Caco-2 (cell line): ENCODE results near the gene FAHD2A. TPM values are rescaled to one million over a fixed set of nuclear protein-coding genes. Genes with fewer than 3 reads are reported as not detected.
"Not testable (repeated sequence)": the region's sequence is repeated elsewhere in the genome, so short reads cannot be mapped to it uniquely, and the experiment has no call there.

Experiments
- BruUV-seq: library from RNA; stranded (reverse); fragments of 400-500 nt; replicated peaks from 2 replicates; lab custom pipeline; 2021; lab: Mats Ljungman, UMichigan
- CTCF ChIA-PET: fragments of 300-600 bp; sonication (Branson Sonifier 250); formaldehyde crosslinking; loops from one replicate; lab custom pipeline; 2022; ENCODE audit warnings: antibody characterized with exemption; lab: Charles Lee
- POLR2A ChIA-PET: fragments of 300-600 bp; sonication (Branson Sonifier 250); formaldehyde crosslinking; loops from one replicate; lab custom pipeline; 2022; ENCODE audit warnings: antibody characterized with exemption; lab: Charles Lee
- DNase-seq, 2 experiments: peaks; one replicate each; pipeline versions ENCODE4 v3.0.0 to v3.0.0-alpha.2; 2020 to 2022
- H3K27me3 ChIP-seq: replicated peaks from 2 replicates; pipeline ENCODE4 v1.6.0; 2011; ENCODE audit warnings: low read length; ENCODE audit not compliant: control insufficient read depth, insufficient read depth
- H3K36me3 ChIP-seq: 2 replicates; pipeline ENCODE4 v1.5.1; 2011; ENCODE audit warnings: low read length; ENCODE audit not compliant: control insufficient read depth, insufficient read depth
- H3K4me1 ChIP-seq: fragments of 250-450 bp; sonication (Bioruptor Pico); 2 replicates; pipeline ENCODE4 v1.5.1; 2020; ENCODE audit warnings: mild to moderate bottlenecking
- H3K4me3 ChIP-seq: 2 replicates; pipeline ENCODE4 v1.5.1; 2011; ENCODE audit warnings: low read depth, mild to moderate bottlenecking, control low read depth, low read length
- H3K9me3 ChIP-seq: fragments of 250-450 bp; sonication (Bioruptor Pico); 2 replicates; pipeline ENCODE4 v1.5.1; 2020; ENCODE audit warnings: mild to moderate bottlenecking, moderate library complexity
- H3K27ac Mint-ChIP-seq: one replicate; pipeline ENCODE4 v1.8.0; 2022; ENCODE audit warnings: mixed read lengths; ENCODE audit not compliant: unreplicated experiment
- H3K27me3 Mint-ChIP-seq: one replicate; pipeline ENCODE4 v1.8.0; 2022; ENCODE audit warnings: mixed read lengths; ENCODE audit not compliant: insufficient read depth, unreplicated experiment
- H3K36me3 Mint-ChIP-seq: one replicate; pipeline ENCODE4 v1.8.0; 2022; ENCODE audit warnings: mild to moderate bottlenecking, mixed read lengths; ENCODE audit not compliant: insufficient read depth, unreplicated experiment
- H3K4me1 Mint-ChIP-seq: one replicate; pipeline ENCODE4 v1.8.0; 2022; ENCODE audit warnings: low read depth, mixed read lengths; ENCODE audit not compliant: unreplicated experiment
- H3K4me3 Mint-ChIP-seq: one replicate; pipeline ENCODE4 v1.8.0; 2022; ENCODE audit warnings: mild to moderate bottlenecking, moderate library complexity, mixed read lengths; ENCODE audit not compliant: unreplicated experiment
- H3K9me3 Mint-ChIP-seq: one replicate; pipeline ENCODE4 v1.8.0; 2022; ENCODE audit warnings: mixed read lengths; ENCODE audit not compliant: unreplicated experiment
- intact Hi-C: fragments of 100-400 bp; cut with micrococcal nuclease; formaldehyde crosslinking; loops from one replicate; pipeline ENCODE4 v1.10.0; 2022; ENCODE audit not compliant: unreplicated experiment
- total RNA-seq: library from RNA; stranded (reverse); gene quantifications from 2 replicates; pipeline ENCODE4 v1.2.3, GENCODE V29; 2022
- TF ChIP-seq, protein P1 (sequence below), 2 experiments: fragments of 200-600 bp in 1 of 2; IDR thresholded peaks; 1 replicate in 1 of 2; 2 replicates in 1 of 2; pipeline versions ENCODE4 v1.5.1 to v1.8.0; 2011 to 2022; ENCODE audit warnings: antibody characterized with exemption in 1 of 2, control low read depth in 1 of 2, inconsistent platforms in 1 of 2, low read depth in 1 of 2, low read length in 1 of 2, mild to moderate bottlenecking in 1 of 2, moderate library complexity in 1 of 2; ENCODE audit not compliant: insufficient read depth in 1 of 2, severe bottlenecking in 1 of 2, unreplicated experiment in 1 of 2

FAHD2A gene
- total RNA-seq, 1 experiment from 2014 or later = 26.8 TPM

DNA sequence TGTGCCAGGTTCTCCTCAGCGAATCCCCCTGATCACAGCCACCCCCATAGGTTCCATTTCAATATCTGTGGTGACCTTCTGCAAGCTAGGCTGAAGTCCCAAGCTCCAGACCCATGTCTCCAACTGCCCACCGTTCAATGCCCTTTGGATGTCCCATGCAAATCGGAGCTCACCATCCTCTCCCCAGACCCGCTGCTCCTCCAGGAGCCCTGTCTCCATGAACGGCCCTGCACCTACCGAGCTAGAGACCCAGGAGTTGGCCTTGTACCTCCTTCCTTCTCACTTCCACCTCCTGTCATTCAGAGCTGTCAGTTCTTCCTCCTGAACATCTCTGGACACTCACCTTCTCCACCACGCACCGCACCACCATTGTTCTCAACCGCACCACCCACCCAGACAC lies 1.0 kb upstream of the FAHD2A start:
- Histone ChIP-seq H3K4me1 (peaks cover 7% of the 10 kb centered on the region; the same call in 1 of the 2 replicates), H3K9me3 (no peaks in the 10 kb centered on the region), H3K27me3 (no peaks in the 10 kb centered on the region), H3K36me3 (no peaks in the 10 kb centered on the region), H3K4me3 (peak overlapping the region; percentile 89)
- Mint-ChIP-seq H3K27me3 (no peaks in the 10 kb centered on the region), H3K27ac (peak overlapping the region; percentile 98), H3K36me3 (peaks cover 14% of the 10 kb centered on the region), H3K9me3 (no peaks in the 10 kb centered on the region), H3K4me1 (peaks cover 7% of the 10 kb centered on the region), H3K4me3 (peak overlapping the region; percentile 99)
- ChIA-PET POLR2A (interaction anchor here (0.6 kb wide), 1 partner anchor 91 kb away, joined by 3 read pairs; no protein-coding TSS in a partner anchor), CTCF (interaction anchor here (1.2 to 2.6 kb wide), 3 partner anchors 9 to 56 kb away, joined by 4 to 11 read pairs (median 8); no protein-coding TSS in a partner anchor)
- intact Hi-C loops = no loop called here
- TF ChIP-seq, protein P1, sequence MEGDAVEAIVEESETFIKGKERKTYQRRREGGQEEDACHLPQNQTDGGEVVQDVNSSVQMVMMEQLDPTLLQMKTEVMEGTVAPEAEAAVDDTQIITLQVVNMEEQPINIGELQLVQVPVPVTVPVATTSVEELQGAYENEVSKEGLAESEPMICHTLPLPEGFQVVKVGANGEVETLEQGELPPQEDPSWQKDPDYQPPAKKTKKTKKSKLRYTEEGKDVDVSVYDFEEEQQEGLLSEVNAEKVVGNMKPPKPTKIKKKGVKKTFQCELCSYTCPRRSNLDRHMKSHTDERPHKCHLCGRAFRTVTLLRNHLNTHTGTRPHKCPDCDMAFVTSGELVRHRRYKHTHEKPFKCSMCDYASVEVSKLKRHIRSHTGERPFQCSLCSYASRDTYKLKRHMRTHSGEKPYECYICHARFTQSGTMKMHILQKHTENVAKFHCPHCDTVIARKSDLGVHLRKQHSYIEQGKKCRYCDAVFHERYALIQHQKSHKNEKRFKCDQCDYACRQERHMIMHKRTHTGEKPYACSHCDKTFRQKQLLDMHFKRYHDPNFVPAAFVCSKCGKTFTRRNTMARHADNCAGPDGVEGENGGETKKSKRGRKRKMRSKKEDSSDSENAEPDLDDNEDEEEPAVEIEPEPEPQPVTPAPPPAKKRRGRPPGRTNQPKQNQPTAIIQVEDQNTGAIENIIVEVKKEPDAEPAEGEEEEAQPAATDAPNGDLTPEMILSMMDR (IDR thresholded peaks at IDR 0.05; ENCODE audit: insufficient read depth in 1 of 2, low read depth in 1 of 2, low read length in 1 of 2, severe bottlenecking in 1 of 2, unreplicated experiment in 1 of 2) = no peak
- DNase-seq = no peak
- BruUV-seq = no TSS peak

DNA sequence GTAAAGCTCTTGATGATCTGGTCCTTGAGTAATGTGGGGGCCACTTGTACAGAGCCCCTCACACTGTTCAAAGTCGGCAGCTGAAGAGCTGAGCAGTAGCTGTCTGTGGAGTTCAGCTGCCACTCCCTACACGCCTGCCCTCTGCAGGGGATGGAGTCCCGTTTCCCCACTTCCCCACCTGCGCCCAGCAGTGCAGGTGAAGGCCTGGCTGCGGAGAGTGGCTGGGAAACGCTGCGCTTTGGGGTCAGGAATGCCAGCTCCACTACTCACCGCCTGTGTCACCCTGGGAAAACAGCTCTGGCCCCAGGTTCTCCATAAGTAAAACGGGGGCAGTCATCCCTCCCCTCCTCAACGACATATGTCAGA lies 521 bp upstream of the FAHD2A start:
- H3K9me3 Mint-ChIP-seq, H3K27me3 Mint-ChIP-seq, H3K4me1 ChIP-seq, H3K36me3 ChIP-seq, H3K27me3 ChIP-seq, H3K4me1 Mint-ChIP-seq, H3K9me3 ChIP-seq: not testable (repeated sequence)
- TF ChIP-seq, protein P1 (IDR thresholded peaks at IDR 0.05; ENCODE audit: insufficient read depth in 1 of 2, low read depth in 1 of 2, low read length in 1 of 2, severe bottlenecking in 1 of 2, unreplicated experiment in 1 of 2) = peak in 1 of 2 experiments; percentile 15
- ChIA-PET CTCF (interaction anchor here (1.2 to 2.6 kb wide), 4 partner anchors 9 to 170 kb away, joined by 3 to 11 read pairs (median 6); no protein-coding TSS in a partner anchor), POLR2A (interaction anchor here (0.6 kb wide), 1 partner anchor 91 kb away, joined by 3 read pairs; no protein-coding TSS in a partner anchor)
- DNase-seq = peak; percentile 52 to 62
- peak overlapping the region; percentile 89 for H3K4me3 ChIP-seq
- H3K36me3 Mint-ChIP-seq = peaks cover 14% of the 10 kb centered on the region
- H3K4me3 Mint-ChIP-seq = peak overlapping the region; percentile 99
- H3K27ac Mint-ChIP-seq = peak overlapping the region; percentile 98
- BruUV-seq = TSS peak; percentile 77
- intact Hi-C loops = loop anchor here (1.0 kb wide), 1 partner anchor 57 kb away; no protein-coding TSS in a partner anchor

DNA sequence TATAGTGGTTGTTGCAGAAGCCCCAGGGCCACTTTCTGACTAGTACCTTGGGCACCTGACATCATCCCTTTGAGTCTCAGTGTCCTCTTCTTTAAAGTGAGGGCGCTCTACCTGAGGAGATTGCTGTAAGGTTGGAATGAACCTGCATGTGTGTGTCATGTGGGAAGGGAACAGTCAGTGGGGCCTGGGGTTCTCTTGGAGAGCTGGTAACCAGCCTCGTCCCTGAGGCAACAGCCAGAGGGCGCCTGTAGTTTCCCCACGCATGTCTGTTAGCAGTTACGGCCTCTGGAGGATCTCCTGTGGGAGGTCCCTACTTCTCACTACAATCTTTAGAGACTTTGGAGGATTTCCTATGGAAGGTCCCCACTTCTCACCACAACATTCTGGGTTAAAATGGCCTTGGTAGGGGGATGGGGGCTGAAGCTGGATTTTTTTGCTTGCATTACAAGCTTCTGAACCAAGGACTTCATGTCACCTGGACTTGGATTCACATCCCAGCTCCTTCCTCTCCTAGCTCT lies 755 bp downstream of the FAHD2A start:
- H3K4me1 Mint-ChIP-seq, H3K27me3 Mint-ChIP-seq, H3K36me3 ChIP-seq, intact Hi-C loops, H3K9me3 ChIP-seq, H3K9me3 Mint-ChIP-seq, BruUV-seq, H3K4me1 ChIP-seq, H3K27me3 ChIP-seq, POLR2A ChIA-PET: not testable (repeated sequence)
- peak overlapping the region; percentile 89 for H3K4me3 ChIP-seq
- peak overlapping the region; percentile 98 for H3K27ac Mint-ChIP-seq
- DNase-seq = peak; percentile 7 to 39
- TF ChIP-seq, protein P1 (IDR thresholded peaks at IDR 0.05; ENCODE audit: insufficient read depth in 1 of 2, low read depth in 1 of 2, low read length in 1 of 2, severe bottlenecking in 1 of 2, unreplicated experiment in 1 of 2) = peak in 1 of 2 experiments; percentile 29
- peak overlapping the region; percentile 99 for H3K4me3 Mint-ChIP-seq
- CTCF ChIA-PET = interaction anchor here (1.5 to 2.6 kb wide), 3 partner anchors 14 to 172 kb away, joined by 3 to 11 read pairs (median 8); no protein-coding TSS in a partner anchor
- H3K36me3 Mint-ChIP-seq = peaks cover 17% of the 10 kb centered on the region

DNA sequence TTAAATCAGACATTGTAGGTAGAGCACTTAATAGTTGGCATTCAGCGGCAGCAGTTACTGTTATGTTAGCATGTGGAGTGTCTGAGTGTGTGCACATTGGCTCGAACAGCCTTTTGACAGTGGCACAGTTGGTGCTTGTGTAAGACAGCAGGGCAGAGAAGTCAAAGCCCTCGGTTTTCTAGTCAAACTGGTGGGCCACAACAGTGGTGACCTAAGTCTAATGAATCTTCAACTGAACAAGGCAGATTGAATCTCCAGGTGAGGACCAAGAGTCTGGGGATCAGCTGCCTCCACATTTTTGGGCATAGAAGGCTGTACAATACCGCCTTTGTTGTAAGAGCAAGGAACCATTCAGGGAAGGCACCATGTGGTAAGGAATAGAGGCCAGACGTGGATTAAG lies 1.3 kb downstream of the FAHD2A start:
- intact Hi-C loops, H3K9me3 Mint-ChIP-seq, H3K4me1 ChIP-seq, H3K27me3 Mint-ChIP-seq, POLR2A ChIA-PET, H3K36me3 ChIP-seq, H3K27me3 ChIP-seq, H3K9me3 ChIP-seq, H3K4me1 Mint-ChIP-seq, CTCF ChIA-PET, H3K27ac Mint-ChIP-seq: not testable (repeated sequence)
- H3K4me3 ChIP-seq = peak overlapping the region; percentile 89; the same call in 1 of the 2 replicates
- peak overlapping the region; percentile 99 for H3K4me3 Mint-ChIP-seq
- peaks cover 20% of the 10 kb centered on the region for H3K36me3 Mint-ChIP-seq
- BruUV-seq = TSS peak; percentile 60
- peak in 1 of 2 experiments; percentile 19 for DNase-seq

DNA sequence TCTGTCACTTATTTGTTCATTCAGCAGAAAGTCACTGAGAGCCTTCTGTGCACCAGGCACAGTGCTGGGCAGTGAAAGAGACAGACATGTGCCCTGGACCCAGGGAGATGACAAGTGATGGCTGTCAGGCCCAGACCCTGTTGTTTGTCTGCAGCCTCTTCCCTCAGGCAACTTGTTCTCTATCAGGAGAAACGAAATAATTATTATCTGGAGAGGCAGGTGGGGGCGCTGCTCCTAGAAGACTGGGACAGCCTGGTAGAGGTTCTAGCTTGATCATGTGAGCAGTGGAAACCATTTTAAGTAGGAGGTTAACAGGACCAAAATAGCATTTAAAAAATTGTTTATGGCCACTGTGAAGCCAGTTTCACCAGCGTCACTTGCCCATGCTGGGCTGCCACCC lies 2.2 kb downstream of the FAHD2A start:
- DNase-seq, H3K27ac Mint-ChIP-seq, CTCF ChIA-PET, intact Hi-C loops, POLR2A ChIA-PET, H3K27me3 Mint-ChIP-seq, H3K36me3 ChIP-seq, H3K4me1 Mint-ChIP-seq, BruUV-seq, H3K9me3 Mint-ChIP-seq, H3K4me3 ChIP-seq, H3K9me3 ChIP-seq, H3K4me1 ChIP-seq, H3K4me3 Mint-ChIP-seq, H3K27me3 ChIP-seq: not testable (repeated sequence)
- peaks cover 20% of the 10 kb centered on the region for H3K36me3 Mint-ChIP-seq
